LoVo (cell line): Measurements from ENCODE around the gene EFCAB8.
"Not testable (repeated sequence)": the region's sequence is repeated elsewhere in the genome, so short reads cannot be mapped to it uniquely, and the experiment has no call there.

Source experiments
- DNase-seq: peaks from one replicate; pipeline ENCODE4 v3.0.0-alpha.2; 2016; ENCODE audit warnings: low spot score

The EFCAB8 gene

DNA sequence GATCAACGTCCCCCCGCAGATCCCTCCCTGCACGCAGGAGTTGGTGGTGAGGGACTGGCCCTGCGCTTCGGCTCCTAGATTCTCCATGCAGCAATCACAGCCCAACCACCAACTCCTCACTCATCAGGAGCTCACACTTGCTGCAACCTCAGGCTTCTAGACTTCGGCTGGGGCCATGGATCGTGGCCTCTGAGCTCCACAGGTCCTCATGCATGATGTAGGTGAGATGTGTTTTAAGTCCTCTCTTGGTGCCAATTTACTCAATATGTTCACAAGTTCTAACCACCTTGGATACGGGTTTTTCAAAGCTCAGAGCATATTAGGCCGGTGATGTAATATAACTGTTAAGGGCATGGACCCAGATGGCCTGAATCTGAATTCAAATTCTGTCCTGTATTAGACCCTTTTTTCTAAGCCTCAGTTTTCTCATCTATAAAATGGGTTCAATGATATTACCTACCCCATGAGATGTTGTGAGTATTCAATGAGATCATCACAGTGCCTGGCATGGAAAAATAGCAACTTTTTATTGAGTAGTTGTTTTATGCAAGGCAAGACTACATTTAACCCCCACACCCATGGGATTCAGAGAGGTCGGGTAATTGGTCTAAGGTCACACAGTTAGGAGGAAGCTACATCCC is 114.5 kb downstream of the EFCAB8 start:
- no peak for DNase-seq

DNA sequence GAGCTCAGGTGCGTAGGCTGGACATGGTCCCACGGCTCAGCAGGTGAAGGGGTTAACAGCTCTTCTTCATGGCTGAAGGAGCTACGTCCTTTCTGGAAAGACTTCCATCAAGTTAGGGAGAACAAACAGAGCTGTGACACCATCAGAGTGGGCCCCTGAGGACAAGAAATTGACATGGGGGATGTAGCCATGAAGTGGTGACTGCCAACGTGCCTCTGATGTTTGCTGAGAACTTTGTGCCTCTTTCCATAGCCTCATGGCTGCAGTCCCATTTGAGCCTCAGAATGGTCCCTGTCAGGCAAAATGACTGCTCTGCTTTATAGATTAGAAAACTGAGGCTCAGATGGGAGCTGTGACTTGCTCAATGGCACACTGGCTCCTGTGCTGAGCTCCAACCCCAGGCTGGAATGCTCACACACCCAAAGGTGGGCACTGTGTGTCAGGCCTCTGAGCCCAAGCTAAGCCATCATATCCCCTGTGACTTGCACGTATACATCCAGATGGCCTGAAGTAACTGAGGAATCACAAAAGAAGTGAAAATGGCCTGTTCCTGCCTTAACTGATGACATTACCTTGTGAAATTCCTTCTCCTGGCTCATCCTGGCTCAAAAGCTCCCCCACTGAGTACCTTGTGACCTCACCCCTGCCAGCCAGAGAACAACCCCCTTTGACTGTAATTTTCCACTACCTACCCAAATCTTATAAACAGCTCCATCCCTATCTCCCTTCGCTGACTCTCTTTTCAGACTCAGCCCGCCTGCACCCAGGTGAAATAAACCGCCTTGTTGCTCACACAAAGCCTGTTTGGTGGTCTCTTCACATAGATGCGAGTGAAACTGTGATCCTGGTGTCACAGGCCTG is 115.7 kb downstream of the EFCAB8 start:
- DNase-seq: not testable (repeated sequence)

DNA sequence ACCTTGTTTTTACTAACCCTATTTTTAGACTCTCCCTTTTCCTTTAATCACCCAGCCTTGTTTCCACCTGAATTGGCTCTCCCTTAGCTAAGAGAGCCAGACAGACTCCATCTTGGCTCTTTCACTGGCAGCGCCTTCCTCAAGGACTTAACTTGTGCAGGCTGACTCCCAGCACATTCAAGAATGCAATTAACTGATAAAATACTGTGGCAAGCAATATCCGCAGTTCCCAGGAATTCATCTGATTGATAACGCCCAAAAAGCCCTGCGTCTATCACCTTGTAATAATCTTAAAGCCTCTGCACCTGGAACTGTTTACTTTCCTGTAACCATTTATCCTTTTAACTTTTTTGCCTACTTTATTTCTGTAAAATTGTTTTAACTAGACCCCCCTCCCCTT is 116.4 kb downstream of the EFCAB8 start:
- DNase-seq: not testable (repeated sequence)

DNA sequence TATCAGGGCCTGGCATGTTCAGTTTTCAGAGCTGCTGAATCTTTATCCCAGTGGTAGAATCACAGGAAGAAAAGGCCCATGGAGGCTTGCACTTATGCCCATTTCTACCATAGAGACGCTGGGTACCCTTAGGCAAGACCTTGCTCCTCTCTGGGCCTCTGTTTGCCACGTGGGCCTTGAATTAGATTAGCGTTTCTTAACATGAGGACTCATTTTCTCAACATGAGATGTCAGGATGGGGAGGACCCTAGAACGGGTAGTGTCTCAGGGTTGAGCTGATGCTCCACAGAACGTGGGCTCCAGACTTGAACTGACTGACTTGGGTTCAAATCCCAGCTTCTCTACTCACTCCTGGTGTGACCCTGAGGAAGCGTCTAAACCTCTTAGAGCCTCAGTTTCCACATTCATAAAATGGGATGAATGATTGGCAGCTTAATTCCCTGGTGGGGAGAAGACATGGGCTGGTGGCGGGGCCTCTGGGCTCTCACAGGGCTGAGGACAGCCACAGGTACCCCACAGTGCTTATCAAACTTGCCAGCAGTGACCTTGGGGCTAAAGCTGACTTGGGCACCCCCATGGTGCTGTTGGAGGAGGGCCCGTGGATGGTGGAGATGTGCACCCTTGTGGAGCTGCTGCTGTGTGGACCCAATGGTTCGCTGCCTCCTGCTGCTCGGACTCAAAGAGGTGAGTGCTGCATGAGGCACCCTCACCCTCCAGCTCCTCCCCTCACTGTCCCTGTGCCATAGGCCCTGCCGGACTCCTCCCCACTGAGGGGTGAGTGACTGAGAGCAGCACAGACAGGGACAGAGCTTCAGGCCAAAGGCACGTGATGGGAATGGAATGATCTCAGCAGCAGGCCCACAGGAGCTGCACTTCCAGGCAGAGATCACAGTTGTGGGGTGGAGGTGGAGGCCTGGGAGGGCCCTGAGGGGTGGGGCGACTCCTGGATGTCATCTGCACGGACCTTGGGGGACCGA is 117.3 kb downstream of the EFCAB8 start:
- no peak for DNase-seq

DNA sequence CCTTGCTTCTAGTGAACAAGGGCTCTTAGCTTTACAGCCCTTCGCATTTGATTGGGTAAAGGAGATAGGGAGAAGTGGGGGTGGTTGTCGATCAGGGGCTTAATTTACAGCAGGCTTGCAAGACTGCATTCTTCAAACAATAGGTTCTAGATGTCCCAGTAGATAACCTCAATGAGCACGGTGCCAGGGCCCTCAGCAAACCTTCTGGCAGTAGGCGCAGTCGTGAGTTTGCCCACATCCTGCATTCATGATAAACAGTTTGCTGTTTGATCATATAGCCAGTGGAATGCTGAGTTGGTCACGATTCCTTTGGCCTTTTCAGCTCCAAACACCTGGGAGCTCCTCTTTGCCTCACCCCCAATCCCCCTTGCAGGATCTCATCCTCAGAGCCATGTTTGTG is 118.0 kb downstream of the EFCAB8 start:
- DNase-seq: no peak

DNA sequence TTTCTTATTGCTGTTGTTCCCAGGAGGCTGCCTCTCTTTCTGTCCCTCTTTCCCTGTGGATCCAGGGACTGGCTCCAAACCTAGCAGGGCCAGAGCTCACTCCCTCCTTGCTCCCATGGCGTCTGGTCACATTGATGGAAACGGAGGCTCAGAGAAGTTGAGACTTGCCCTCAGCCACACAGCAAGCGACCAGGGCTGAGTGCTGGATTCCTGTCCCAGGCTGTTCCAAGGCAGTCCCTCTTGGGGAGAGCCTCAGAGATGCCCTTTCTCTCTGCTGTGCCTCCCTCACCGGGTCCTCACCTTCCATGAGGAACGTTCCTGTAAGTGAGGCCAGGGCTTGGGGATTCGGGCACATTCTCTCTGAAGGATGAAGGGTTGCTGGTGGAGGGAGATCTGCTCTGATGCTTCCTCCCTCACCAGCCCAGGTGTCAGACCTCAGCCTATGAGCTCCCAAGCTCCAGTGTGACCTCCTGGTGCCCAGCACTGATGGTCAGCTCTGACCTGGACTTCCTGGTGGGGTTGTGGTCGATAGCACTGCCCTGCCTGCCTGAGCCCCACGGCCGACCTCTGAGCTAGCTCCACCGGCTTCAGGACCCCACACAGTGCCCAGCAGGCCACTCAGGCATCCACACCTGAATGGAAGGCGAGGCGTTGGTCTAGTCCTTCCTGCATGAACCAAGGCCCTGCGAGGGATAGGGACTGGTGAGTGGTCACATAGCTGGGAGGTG is 118.7 kb downstream of the EFCAB8 start:
- DNase-seq: no peak

DNA sequence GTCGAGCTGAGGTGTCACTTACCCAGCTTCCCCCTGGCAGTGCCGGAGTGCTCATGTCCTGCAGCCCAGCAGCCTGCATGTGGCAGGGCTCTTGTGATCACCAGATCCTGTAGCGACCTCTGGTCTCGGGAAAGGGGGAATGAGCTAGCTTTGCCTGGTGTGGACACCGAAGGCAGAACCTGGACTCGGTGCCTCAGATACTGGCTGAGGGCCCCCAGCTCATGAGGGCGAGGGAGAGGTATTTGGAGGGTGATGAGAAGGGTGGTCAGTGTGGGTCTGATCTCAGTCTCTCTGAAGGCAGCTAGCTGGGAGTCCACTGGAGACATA is 119.2 kb downstream of the EFCAB8 start:
- no peak for DNase-seq

DNA sequence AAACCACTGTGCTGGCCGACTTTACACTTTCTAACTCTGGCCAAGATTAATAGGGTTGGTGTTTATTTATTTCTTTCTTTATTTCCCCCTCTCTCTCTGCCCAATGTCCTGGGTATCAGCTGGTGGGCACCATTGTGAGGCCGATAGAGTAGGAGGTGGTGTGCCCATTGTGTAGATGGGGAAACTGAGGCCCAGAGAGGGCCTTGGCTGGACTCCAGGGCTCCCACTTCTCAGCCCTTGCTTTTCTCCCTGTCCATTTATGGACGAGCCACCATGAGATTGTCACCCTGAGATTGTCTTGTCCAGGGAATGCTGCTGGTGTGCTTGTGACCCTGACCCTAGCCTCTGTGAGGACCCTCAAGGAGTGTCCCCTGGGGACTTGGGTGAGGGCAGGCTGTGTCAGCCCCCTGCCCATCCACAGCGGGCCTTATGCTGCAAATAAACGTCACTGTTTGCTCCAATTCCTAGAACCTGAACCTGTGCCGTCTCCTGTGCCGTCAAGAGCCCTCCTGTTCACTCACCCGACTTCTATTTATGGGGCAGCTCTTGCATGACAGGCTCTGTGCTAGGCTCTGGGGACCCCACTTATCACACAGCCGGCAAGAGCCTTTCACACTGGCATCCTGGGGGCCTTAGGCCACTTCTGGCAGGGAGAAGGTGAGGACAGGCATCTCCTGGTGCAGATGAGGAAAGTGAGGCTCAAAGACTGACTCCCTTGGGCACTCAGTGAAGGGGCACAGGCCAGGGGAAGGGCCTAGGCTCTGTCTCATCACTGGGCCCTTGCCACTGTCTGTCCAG is 120.7 kb downstream of the EFCAB8 start:
- DNase-seq: no peak

DNA sequence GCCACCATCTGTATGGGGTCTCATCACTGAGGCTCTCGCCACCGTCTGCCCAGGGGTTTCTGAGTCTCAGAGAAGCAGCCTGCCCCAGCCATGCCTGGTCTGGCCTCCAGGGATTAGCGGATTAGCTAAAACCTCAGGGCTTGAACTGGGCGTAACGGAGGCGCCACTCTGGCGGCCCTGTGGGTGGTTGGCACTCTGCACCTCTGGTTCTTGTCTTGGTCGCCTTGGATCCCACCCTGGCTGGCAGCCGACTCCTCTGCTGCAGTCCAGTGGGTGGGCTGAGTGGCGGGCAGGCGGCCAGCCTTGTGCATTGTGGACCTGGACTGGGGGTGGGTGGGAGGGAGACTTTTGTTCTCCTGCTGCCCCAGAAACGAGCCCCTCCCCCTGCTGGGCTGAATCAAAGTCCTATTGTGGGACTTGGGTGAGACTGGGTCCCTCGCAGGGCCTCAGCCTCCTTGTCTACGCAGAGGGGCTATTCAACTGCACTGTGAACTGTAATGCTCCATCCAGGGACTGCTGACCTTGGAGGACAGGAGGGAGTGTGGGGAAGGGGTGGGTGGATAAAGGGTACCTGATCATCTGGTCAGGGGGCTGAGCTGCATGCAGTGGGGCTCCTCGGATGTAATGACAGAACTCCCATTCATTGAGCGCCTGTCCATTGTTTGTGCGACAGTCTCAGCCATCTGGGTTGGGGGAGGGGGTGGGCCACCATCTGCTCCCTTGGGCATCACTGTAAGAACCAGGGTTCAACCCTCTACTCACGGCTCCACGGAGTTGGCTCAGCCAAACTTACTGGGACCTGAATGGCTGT is 121.6 kb downstream of the EFCAB8 start:
- no peak for DNase-seq

DNA sequence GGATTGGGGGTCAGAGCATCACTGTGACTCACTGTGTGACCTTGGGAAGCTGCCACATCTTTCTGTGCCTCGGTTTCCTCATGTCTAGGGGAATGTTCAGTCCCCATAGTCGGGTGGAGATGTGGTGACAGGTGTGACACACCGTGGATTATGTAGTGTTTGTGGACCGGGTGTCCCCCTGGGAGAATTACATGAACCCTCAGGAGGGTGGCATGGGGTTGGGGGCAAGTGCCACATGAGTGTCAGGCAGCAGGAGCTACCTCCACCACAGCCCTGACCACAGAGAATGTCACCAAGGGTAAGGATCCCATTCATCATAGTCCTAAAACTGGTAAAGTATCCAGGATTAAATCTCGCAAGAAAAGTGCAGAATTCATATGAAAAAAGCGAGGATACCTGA is 122.3 kb downstream of the EFCAB8 start:
- no peak for DNase-seq

DNA sequence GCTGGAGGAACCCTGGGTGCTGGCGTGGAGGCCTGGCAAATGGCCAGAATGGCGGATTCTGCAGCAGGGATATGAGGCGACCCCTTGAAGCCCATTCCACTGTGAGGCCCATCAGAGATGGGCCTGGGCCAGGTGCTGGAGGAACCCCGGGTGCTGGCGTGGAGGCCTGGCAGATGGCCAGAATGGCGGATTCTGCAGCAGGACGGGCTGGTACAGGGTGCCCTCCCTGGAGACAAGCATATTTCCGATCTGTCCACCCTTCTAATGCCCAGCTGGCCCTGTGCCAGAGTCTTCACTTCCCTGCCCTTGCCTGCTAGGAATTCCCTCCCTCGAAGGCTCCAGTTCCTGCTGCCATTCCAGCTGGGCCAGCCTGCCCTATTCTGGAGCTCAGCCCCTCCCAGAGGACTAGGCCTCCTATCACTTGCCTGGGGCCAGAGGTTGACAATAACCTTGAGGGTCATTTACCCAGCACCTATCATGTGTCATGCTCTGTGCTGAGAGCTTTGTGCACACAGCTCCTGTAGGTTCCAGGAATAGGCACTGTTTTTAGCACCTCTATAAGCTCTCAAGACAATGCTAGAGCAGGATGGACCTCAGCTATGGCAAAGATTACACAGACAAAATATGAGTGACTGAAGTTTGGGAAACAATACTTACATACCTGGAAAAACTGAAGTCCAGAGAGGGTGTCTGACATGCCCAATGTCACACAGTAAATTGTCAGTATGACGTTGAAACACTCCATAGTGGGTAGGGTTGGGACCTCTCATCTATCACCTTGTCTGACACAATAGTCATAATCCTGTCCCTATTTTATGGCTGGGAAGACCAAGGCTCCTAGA is 124.1 kb downstream of the EFCAB8 start:
- no peak for DNase-seq

DNA sequence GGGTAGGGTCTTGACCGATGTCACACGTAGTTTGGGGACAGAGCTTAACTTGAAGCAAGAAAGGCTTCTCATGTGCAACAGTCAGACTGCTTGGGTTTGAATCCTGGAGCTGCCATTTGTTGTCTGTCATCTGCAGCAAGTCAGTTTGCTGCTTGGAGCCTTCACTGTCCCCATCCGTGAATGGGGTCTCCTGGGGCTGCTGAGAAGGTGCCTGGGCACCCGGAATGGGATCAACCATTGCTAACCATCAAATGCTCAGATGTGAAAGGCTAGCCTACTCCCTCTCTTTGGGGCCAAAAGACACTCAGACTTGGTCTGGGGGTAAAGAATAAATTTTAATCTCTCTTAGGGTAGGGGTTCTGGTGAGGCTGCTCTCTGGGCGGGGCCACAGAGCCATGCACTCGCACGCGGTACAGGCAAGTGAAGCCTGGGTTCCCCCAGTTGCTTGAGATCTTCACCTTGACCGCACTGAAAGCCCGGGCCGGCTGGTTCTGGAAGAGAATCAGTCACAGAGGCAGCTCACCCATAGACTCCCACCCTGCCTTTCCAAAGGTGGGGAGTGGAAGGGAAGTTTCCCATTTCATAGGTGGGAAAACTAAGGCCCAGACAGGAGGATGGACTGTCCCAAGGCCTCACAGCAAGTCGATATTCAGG is 124.9 kb downstream of the EFCAB8 start:
- no peak for DNase-seq

DNA sequence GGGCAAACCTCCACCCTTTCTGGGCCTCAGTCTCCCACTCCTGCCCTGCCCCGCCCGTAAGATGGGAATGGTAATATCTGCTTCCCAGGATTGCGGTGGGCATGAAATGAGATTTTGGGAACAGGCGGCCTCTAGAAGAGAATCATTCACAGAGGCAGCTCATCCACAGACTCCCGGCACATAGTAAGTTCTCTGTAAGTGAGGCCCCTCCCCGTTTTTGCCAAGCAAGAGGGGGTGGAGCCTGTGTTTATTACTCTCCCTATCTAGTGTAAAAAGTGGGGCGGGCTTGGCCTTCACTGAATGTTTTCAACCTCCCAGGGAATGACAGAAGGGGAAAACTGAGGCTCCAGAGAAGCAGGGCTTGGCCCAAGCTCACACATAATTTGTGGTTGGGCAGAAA is 125.5 kb downstream of the EFCAB8 start:
- DNase-seq: no peak

DNA sequence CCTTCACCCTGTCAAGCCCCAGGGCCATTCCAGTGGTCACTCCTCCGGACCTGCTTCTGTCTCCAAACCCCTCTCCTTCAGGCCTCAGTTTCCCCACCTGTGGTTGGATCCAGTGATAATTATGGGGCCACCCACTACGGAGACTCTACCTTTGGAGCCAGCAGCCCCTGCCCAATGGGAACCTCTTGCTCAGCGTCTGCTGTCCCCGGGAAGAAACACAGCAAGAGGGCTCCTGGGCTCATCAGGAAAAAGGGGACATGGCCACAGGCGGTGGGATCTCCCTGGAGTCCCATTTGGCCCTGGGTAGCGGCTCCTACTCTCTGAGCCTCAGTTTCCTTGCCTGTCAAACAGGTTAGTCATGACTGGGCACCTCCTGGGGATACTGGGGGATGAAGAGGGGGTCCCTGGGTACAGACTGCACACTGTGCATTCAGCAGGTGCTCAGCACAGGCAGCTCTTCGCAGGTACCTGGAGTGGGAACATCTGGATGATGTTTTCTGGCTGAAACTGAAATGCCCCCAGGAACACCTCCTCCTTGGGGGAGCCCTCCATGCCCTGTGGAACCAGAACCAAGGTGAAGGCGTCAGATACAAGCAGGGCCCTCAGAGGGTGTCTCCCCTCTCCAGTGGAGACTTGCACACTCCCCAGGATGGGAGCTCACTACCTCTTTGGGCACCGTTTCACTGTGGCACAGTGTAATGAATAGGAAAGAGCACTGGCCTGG is 126.1 kb downstream of the EFCAB8 start:
- no peak for DNase-seq

DNA sequence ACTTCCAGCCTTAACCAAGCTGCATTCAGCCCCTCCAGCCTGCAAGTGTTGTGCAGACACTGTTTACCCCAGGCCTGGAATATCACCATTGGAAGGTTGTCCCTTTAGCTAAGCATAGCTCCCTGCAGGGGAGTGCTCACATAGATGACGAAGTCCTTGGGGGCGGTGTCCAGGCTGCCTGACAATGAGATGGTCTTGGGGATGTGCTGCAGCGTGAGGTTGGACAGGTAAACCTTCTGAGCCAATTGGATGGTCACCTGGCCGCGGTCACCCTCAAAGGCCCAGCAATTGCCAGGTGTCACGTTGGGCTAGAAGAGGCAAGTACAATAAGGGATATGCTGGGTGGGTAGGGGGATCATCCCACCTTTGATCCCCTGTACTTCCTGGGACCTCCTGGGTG is 126.9 kb downstream of the EFCAB8 start:
- DNase-seq: no peak

DNA sequence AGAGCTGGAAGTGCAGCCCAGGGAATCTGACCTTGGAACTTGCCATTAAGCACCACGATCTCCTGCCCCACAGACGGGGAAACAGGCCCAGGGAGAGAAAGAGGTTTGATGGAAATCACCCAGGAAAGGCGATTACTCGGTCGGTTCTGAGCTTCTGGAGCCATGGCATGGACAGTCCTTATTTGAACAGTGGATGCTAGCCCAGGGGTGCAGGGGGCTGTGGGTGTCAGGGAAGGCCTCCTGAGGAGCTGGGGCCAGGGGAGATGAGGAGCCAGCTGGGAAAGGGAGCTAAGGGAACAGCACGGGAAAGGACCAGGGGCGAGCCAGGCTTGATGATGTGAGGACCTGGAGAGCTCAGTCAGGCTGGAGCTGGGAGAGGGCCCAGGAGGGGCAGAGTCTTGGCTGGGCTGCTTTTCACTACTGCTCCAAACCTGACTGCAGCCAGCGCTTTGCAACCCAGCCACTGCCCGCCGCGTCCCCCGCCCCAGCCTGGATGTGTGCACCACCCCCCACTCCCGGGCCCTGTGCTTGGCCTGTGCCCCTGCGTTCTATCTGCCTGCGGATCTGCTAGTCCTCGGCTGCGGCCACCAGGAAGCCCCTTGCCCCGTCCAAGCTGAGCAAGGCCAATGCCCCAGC is 127.7 kb downstream of the EFCAB8 start:
- DNase-seq: no peak

DNA sequence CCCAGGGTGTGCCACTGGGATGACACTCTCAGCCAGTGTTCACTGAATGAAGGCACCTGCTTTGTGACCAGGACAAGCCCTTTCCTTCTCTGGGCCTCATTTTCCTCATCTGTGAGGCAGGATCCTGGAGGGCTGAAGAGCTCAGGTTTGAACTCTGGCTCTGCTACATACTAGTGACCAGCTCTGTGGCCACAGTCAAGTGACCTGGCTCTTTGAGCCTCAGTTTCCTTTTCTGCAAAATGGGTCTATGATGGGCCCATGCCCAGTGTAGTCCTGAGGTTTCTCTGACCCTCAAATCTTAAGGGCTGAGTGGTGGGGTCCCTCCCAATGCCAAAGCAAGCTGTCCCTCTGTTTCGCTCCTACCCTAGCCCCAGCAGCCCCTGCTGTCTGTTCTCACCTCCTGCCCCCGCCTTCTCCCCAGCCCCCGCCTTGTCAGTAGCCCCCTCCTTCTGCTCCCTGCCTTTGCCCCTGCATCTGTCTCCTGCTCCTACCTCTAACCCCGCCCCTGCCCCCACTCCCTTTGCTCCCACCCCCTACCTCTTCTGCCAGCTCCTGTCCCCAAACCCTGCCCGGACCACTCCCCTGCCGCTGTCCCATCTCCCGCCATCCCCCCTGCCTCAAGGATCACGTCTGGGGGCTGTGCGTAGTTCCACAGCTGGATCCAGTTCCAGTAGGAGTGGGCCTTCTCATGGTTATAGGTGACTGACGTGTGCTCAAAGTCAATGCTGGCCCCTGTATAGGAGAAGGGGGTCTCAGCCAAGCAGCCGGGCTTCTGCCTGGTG is 128.5 kb downstream of the EFCAB8 start:
- no peak for DNase-seq
